ENCODE measurements around the gene GPR132. TPM values are rescaled to one million over a fixed set of nuclear protein-coding genes. Genes with fewer than 3 reads are reported as not detected.

GPR132 gene
- total RNA-seq, 1 experiment from 2014 or later: 0.20 TPM

DNA sequence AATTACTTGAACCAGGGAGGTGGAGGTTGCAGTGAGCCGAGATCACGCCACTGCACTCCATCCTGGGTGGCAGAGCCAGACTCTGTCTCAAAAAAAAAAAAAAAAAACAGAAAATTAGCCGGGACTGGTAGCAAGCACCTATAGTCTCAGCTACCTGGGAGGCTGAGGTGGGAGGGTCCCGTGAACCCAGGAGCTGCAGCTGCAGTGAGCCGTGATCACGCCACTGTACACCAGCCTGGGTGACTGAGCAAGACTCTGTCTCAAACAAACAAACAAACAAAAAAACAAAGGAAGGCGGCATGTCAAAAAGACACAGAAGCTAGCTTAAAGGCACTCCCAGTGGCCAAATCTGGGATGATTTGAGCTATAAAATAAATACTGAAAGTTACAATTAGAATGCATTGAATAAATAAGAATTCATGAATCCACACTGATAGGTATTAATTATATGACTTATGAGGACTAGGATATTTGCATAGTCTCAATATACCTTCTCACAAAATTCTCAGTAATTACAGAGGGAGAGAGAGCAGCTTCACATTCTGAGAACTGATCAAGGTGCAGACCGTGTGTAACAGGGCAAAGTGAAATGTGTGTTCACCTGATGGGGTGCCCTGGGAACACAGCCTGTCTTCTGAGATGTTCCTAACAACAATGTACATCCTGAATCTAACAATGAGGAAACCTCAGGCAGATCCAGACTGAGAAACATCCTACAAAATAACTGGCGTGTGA lies 42.7 kb upstream of the GPR132 start:
- Histone ChIP-seq H3K56ac (ENCODE audit: insufficient read length, low read depth, low read length) (no peak overlapping the region), H2BK120ac (ENCODE audit: low read depth, low read length, poor library complexity, severe bottlenecking) (no peak overlapping the region), H2BK20ac (ENCODE audit: low read depth, low read length, poor library complexity, severe bottlenecking) (no peak overlapping the region), H4K20me1 (ENCODE audit: control insufficient read depth, insufficient read depth, insufficient read length) (no peaks in the 10 kb centered on the region), H3K4ac (ENCODE audit: low read depth, low read length) (no peak overlapping the region), H4K8ac (replicated peaks; ENCODE audit: insufficient read length, low read depth, low read length) (no peak overlapping the region), H3K9ac (ENCODE audit: extremely low read depth, insufficient read length, low read length) (no peak overlapping the region), H3T11ph (ENCODE audit: low read length) (no peak overlapping the region), H2BK5ac (ENCODE audit: insufficient read length, low read length) (no peak overlapping the region), H3K9me3 (ENCODE audit: control insufficient read depth, low read depth, low read length) (no peaks in the 10 kb centered on the region), H2BK15ac (ENCODE audit: low read depth, low read length) (no peak overlapping the region), H3K14ac (ENCODE audit: insufficient read depth, low read length) (no peak overlapping the region), H3K79me1 (ENCODE audit: insufficient read depth, low read depth, low read length, poor library complexity, severe bottlenecking) (no peaks in the 10 kb centered on the region), H2BK12ac (ENCODE audit: insufficient read length, low read depth, low read length) (no peak overlapping the region), H3K79me2 (ENCODE audit: insufficient read depth, low read length) (no peaks in the 10 kb centered on the region), H3K4me1 (ENCODE audit: insufficient read depth, low read length) (no peaks in the 10 kb centered on the region), H3K27ac (ENCODE audit: insufficient read length, low read depth, low read length) (no peak overlapping the region), H2AFZ (ENCODE audit: low read length) (no peak overlapping the region), H3K27me3 (ENCODE audit: insufficient read depth, low read length) (no peaks in the 10 kb centered on the region), H3K18ac (ENCODE audit: insufficient read length, low read depth, low read length) (no peak overlapping the region), H4K91ac (ENCODE audit: insufficient read length, low read depth, low read length) (no peak overlapping the region), H4K5ac (ENCODE audit: insufficient read length, low read depth, low read length) (no peak overlapping the region), H3K23ac (ENCODE audit: insufficient read length, low read depth, low read length) (no peak overlapping the region), H3K4me2 (ENCODE audit: insufficient read depth, insufficient read length, low read length) (no peak overlapping the region), H3K23me2 (ENCODE audit: insufficient read length, low read depth, low read length, poor library complexity, severe bottlenecking) (no peaks in the 10 kb centered on the region), H2AK5ac (ENCODE audit: insufficient read length, low read length) (no peak overlapping the region)
- Mint-ChIP-seq H3K36me3 (ENCODE audit: insufficient read depth in 1 of 3, low read depth in 3 of 3) (no peaks in the 10 kb centered on the region; a peak in 1 of 7 replicates), H3K27ac (no peak overlapping the region), H3K4me3 (no peak overlapping the region), H3K4me1 (no peaks in the 10 kb centered on the region), H3K9me3 (peaks cover 4 to 9% of the 10 kb centered on the region in 2 experiments; a peak in 3 of 5 replicates), H3K27me3 (ENCODE audit: low read depth) (peaks cover 46% of the 10 kb centered on the region)
- no CpG with 5 or more reads among the region's 9 CpGs for WGBS (ENCODE audit: extremely low coverage, insufficient read length, low lambda C conversion rate)
- TF ChIP-seq, protein P1, sequence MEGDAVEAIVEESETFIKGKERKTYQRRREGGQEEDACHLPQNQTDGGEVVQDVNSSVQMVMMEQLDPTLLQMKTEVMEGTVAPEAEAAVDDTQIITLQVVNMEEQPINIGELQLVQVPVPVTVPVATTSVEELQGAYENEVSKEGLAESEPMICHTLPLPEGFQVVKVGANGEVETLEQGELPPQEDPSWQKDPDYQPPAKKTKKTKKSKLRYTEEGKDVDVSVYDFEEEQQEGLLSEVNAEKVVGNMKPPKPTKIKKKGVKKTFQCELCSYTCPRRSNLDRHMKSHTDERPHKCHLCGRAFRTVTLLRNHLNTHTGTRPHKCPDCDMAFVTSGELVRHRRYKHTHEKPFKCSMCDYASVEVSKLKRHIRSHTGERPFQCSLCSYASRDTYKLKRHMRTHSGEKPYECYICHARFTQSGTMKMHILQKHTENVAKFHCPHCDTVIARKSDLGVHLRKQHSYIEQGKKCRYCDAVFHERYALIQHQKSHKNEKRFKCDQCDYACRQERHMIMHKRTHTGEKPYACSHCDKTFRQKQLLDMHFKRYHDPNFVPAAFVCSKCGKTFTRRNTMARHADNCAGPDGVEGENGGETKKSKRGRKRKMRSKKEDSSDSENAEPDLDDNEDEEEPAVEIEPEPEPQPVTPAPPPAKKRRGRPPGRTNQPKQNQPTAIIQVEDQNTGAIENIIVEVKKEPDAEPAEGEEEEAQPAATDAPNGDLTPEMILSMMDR (conservative IDR thresholded peaks at IDR 0.05): no peak
- no peak for DNase-seq

Data from H9 (cell line).